DND-41 (cell line): Measurements from ENCODE around the gene MCTP1.
"Not testable (repeated sequence)": the region's sequence is repeated elsewhere in the genome, so short reads cannot be mapped to it uniquely, and the experiment has no call there.

Source experiments
- ATAC-seq: fragments of 200-7000 bp; cut with Tn5 transposase; 3 replicates; pipeline ENCODE4 v1.9.1; 2021; ENCODE audit warnings: low read depth; ENCODE audit not compliant: insufficient read depth
- DNase-seq: peaks from one replicate; pipeline ENCODE4 v3.0.0-alpha.2; 2020
- H2AFZ ChIP-seq: 2 replicates; pipeline ENCODE4 v1.6.0; 2012; ENCODE audit warnings: low read depth, low read length
- H3K27ac ChIP-seq: 2 replicates; pipeline ENCODE4 v1.5.1; 2012; ENCODE audit warnings: low read length, inconsistent platforms
- H3K27me3 ChIP-seq: fragments of 200-600 bp; sonication (generic); 2 replicates; pipeline ENCODE4 v1.6.0; 2012; ENCODE audit warnings: low read length, mild to moderate bottlenecking, inconsistent platforms; ENCODE audit not compliant: insufficient read depth, poor library complexity
- H3K36me3 ChIP-seq: 2 replicates; pipeline ENCODE4 v1.5.1; 2012; ENCODE audit warnings: low read length, inconsistent platforms; ENCODE audit not compliant: insufficient read depth
- H3K4me1 ChIP-seq: 2 replicates; pipeline ENCODE4 v1.5.1; 2012; ENCODE audit warnings: mild to moderate bottlenecking, low read length; ENCODE audit not compliant: insufficient read depth
- H3K4me2 ChIP-seq: 2 replicates; pipeline ENCODE4 v1.6.0; 2012; ENCODE audit warnings: mild to moderate bottlenecking, moderate library complexity, low read length, inconsistent platforms; ENCODE audit not compliant: insufficient read depth
- H3K4me3 ChIP-seq, 2 experiments: fragments of 200-600 bp in 1 of 2; shearing (Covaris generic) in 1 of 2; 2 replicates each; pipeline ENCODE4 v1.5.1; 2012 to 2016; ENCODE audit warnings: inconsistent platforms in 2 of 2, low read length in 2 of 2, mild to moderate bottlenecking in 2 of 2, low read depth in 1 of 2, moderate library complexity in 1 of 2
- H3K79me2 ChIP-seq: 2 replicates; pipeline ENCODE4 v1.6.0; 2012; ENCODE audit warnings: low read length, inconsistent platforms; ENCODE audit not compliant: insufficient read depth
- H3K9ac ChIP-seq: 2 replicates; pipeline ENCODE4 v1.6.0; 2012; ENCODE audit warnings: low read depth, mild to moderate bottlenecking, inconsistent platforms, low read length, moderate library complexity
- H3K9me3 ChIP-seq: 2 replicates; pipeline ENCODE4 v1.5.1; 2012; ENCODE audit warnings: low read length, moderate library complexity, mild to moderate bottlenecking, inconsistent platforms; ENCODE audit not compliant: insufficient read depth, severe bottlenecking
- H4K20me1 ChIP-seq: 2 replicates; pipeline ENCODE4 v1.6.0; 2012; ENCODE audit warnings: low read length; ENCODE audit not compliant: insufficient read depth
- CTCF ChIP-seq: IDR thresholded peaks from 2 replicates; pipeline ENCODE4 v1.5.1; 2012; ENCODE audit warnings: borderline replicate concordance, low read length, moderate library complexity, mild to moderate bottlenecking; ENCODE audit not compliant: poor library complexity, severe bottlenecking; ENCODE audit errors: extremely low read depth
- EZH2 ChIP-seq: IDR thresholded peaks from 3 replicates; pipeline ENCODE4 v1.6.1; 2012; ENCODE audit warnings: borderline replicate concordance, low read depth, mild to moderate bottlenecking, moderate library complexity, low read length, inconsistent platforms; ENCODE audit not compliant: severe bottlenecking

Gene MCTP1

GRCh38 chr5:95148453-95148852, 136.4 kb downstream of the MCTP1 start:
- Histone ChIP-seq H3K36me3 (no peaks in the 10 kb centered on the region), H3K4me1 (no peaks in the 10 kb centered on the region), H3K9me3 (no peaks in the 10 kb centered on the region), H4K20me1 (no peaks in the 10 kb centered on the region), H3K4me2 (no peak overlapping the region), H3K4me3 (no peak overlapping the region), H3K79me2 (no peaks in the 10 kb centered on the region), H3K27ac (no peak overlapping the region), H2AFZ (no peak overlapping the region), H3K9ac (no peak overlapping the region), H3K27me3 (peaks cover 2% of the 10 kb centered on the region)
- ATAC-seq: no peak
- no peak for DNase-seq
- TF ChIP-seq EZH2 (no peak), CTCF (no peak)

GRCh38 chr5:95143858-95144257, 141.0 kb downstream of the MCTP1 start:
- not testable (repeated sequence) for H3K9me3 ChIP-seq, H3K79me2 ChIP-seq, H3K36me3 ChIP-seq

GRCh38 chr5:95142145-95142544, 142.7 kb downstream of the MCTP1 start:
- no peaks in the 10 kb centered on the region for H3K4me1 ChIP-seq
- H3K27me3 ChIP-seq: peaks cover 2% of the 10 kb centered on the region
- no peak overlapping the region for H2AFZ ChIP-seq
- H3K36me3 ChIP-seq: no peaks in the 10 kb centered on the region
- H3K9ac ChIP-seq: no peak overlapping the region
- no peak overlapping the region for H3K4me3 ChIP-seq
- H3K9me3 ChIP-seq: no peaks in the 10 kb centered on the region
- DNase-seq (no peak), ATAC-seq (no peak)
- no peaks in the 10 kb centered on the region for H4K20me1 ChIP-seq
- no peak overlapping the region for H3K4me2 ChIP-seq
- no peaks in the 10 kb centered on the region for H3K79me2 ChIP-seq
- TF ChIP-seq EZH2: no peak
- no peak for TF ChIP-seq CTCF
- H3K27ac ChIP-seq: no peak overlapping the region

More at GRCh38 chr5:95143858-95144257, 141.0 kb downstream of the MCTP1 start:
- H3K4me1 ChIP-seq, H3K27me3 ChIP-seq, H3K4me2 ChIP-seq, H2AFZ ChIP-seq, ATAC-seq, DNase-seq, H4K20me1 ChIP-seq, H3K4me3 ChIP-seq, H3K27ac ChIP-seq, H3K9ac ChIP-seq: not testable (repeated sequence)

GRCh38 chr5:95141141-95141540, 143.8 kb downstream of the MCTP1 start:
- no peak for ATAC-seq
- no peaks in the 10 kb centered on the region for H3K9me3 ChIP-seq
- H3K79me2 ChIP-seq: no peaks in the 10 kb centered on the region
- H3K4me2 ChIP-seq: no peak overlapping the region
- DNase-seq: no peak
- no peak overlapping the region for H3K4me3 ChIP-seq
- H4K20me1 ChIP-seq: no peaks in the 10 kb centered on the region
- H3K27me3 ChIP-seq: peaks cover 2% of the 10 kb centered on the region
- H3K4me1 ChIP-seq: no peaks in the 10 kb centered on the region
- no peaks in the 10 kb centered on the region for H3K36me3 ChIP-seq
- no peak overlapping the region for H3K27ac ChIP-seq
- H2AFZ ChIP-seq: no peak overlapping the region
- no peak overlapping the region for H3K9ac ChIP-seq
- TF ChIP-seq CTCF (no peak), EZH2 (no peak)
